Liver (tissue), 9 donors: ENCODE results near the gene RHOD. TPM values are rescaled to one million over a fixed set of nuclear protein-coding genes. Genes with fewer than 3 reads are reported as not detected.

Source experiments
- DNase-seq: peaks from one replicate; pipeline ENCODE4 v3.0.0-alpha.2; 2017; ENCODE audit warnings: low spot score
- H3K27ac ChIP-seq, 2 donors: one replicate each; pipeline ENCODE4 v1.7.0; 2013; ENCODE audit warnings: inconsistent platforms in 2 of 2, low read length in 2 of 2, control low read depth in 1 of 2, low read depth in 1 of 2, mild to moderate bottlenecking in 1 of 2
- H3K27me3 ChIP-seq, 4 donors: one replicate each; pipeline versions ENCODE4 v1.6.1 to v1.7.0; 2013; ENCODE audit warnings: low read length in 3 of 4, inconsistent platforms in 1 of 4, mild to moderate bottlenecking in 1 of 4, moderate library complexity in 1 of 4; ENCODE audit not compliant: control insufficient read depth in 4 of 4, insufficient read depth in 4 of 4
- H3K36me3 ChIP-seq, 4 donors: one replicate each; pipeline versions ENCODE4 v1.6.1 to v1.7.0; 2013; ENCODE audit warnings: low read length in 3 of 4, mild to moderate bottlenecking in 3 of 4, low read depth in 1 of 4, moderate library complexity in 1 of 4; ENCODE audit not compliant: control insufficient read depth in 4 of 4, insufficient read depth in 3 of 4
- H3K4me1 ChIP-seq, 4 donors: one replicate each; pipeline versions ENCODE4 v1.6.1 to v1.7.0; 2013; ENCODE audit warnings: low read length in 3 of 4, mild to moderate bottlenecking in 3 of 4, moderate library complexity in 1 of 4; ENCODE audit not compliant: control insufficient read depth in 4 of 4, insufficient read depth in 4 of 4
- H3K4me3 ChIP-seq, 3 donors: one replicate each; pipeline versions ENCODE4 v1.6.1 to v1.7.0; 2013; ENCODE audit warnings: low read length in 3 of 3, control low read depth in 1 of 3, low read depth in 1 of 3, mild to moderate bottlenecking in 1 of 3
- H3K9ac ChIP-seq, 2 donors: one replicate each; pipeline ENCODE4 v1.7.0; 2013; ENCODE audit warnings: low read length in 2 of 2, mild to moderate bottlenecking in 2 of 2, moderate library complexity in 2 of 2, control low read depth in 1 of 2, low read depth in 1 of 2
- H3K9me3 ChIP-seq, 4 donors: one replicate each; pipeline versions ENCODE4 v1.6.1 to v1.7.0; 2013; ENCODE audit warnings: low read length in 3 of 4; ENCODE audit not compliant: control insufficient read depth in 4 of 4
- EGR1 ChIP-seq, 2 donors: IDR thresholded peaks; 2 replicates each; pipeline ENCODE4 v1.6.1; 2016 to 2018; ENCODE audit warnings: antibody characterized with exemption in 2 of 2, low read depth in 2 of 2
- FOXA1 ChIP-seq: IDR thresholded peaks from 2 replicates; pipeline ENCODE4 v1.6.1; 2016; ENCODE audit warnings: antibody characterized with exemption
- FOXA2 ChIP-seq: IDR thresholded peaks from 2 replicates; pipeline ENCODE4 v1.6.1; 2016; ENCODE audit warnings: antibody characterized with exemption
- GABPA ChIP-seq, 2 donors: IDR thresholded peaks in 1 of 2; conservative IDR thresholded peaks in 1 of 2; 2 replicates each; pipeline ENCODE4 v1.6.1; 2016; ENCODE audit warnings: antibody characterized with exemption in 2 of 2, mild to moderate bottlenecking in 1 of 2, moderate library complexity in 1 of 2
- HNF4A ChIP-seq, 2 donors: conservative IDR thresholded peaks; 2 replicates each; pipeline ENCODE4 v1.6.1; 2016; ENCODE audit warnings: antibody characterized with exemption in 2 of 2, mild to moderate bottlenecking in 2 of 2
- HNF4G ChIP-seq: IDR thresholded peaks from 2 replicates; pipeline ENCODE4 v1.6.1; 2016; ENCODE audit warnings: antibody characterized with exemption
- JUND ChIP-seq, 2 donors: IDR thresholded peaks; 2 replicates each; pipeline ENCODE4 v1.6.1; 2016; ENCODE audit warnings: antibody characterized with exemption in 2 of 2
- NR2F2 ChIP-seq: IDR thresholded peaks from 2 replicates; pipeline ENCODE4 v1.6.1; 2016; ENCODE audit warnings: antibody characterized with exemption
- RAD21 ChIP-seq, 2 donors: IDR thresholded peaks; 2 replicates each; pipeline ENCODE4 v1.6.1; 2016; ENCODE audit warnings: antibody characterized with exemption in 2 of 2, mild to moderate bottlenecking in 2 of 2
- RXRA ChIP-seq, 2 donors: IDR thresholded peaks; 2 replicates each; pipeline ENCODE4 v1.6.1; 2017 to 2018; ENCODE audit warnings: antibody characterized with exemption in 2 of 2, mild to moderate bottlenecking in 1 of 2
- SP1 ChIP-seq: IDR thresholded peaks from 2 replicates; pipeline ENCODE4 v1.6.1; 2018; ENCODE audit warnings: antibody characterized with exemption, mild to moderate bottlenecking
- TAF1 ChIP-seq: conservative IDR thresholded peaks from 2 replicates; pipeline ENCODE4 v1.6.1; 2016; ENCODE audit warnings: antibody characterized with exemption, mild to moderate bottlenecking
- YY1 ChIP-seq: IDR thresholded peaks from 2 replicates; pipeline ENCODE4 v1.6.1; 2016; ENCODE audit warnings: antibody characterized with exemption, mild to moderate bottlenecking
- WGBS: extraction: QIAGEN DNeasy Blood & Tissue Kit; methylation state at CpG from one replicate; pipeline ENCODE4 v1.1.7; 2013; 5-methylcytosine and 5-hydroxymethylcytosine counted together
- polyA plus RNA-seq, 2 donors: library from polyadenylated mRNA; stranded (reverse) in 1 of 2; unstranded in 1 of 2; fragments of 200-250 nt in 1 of 2; fragments of >200 nt in 1 of 2; fragmentation: Nextera tagmentation in 1 of 2; extraction: Ambion mirVana in 1 of 2; gene quantifications; one replicate each; pipeline versions ENCODE4 v1.2.1 to v1.2.3, GENCODE V29; 2013 to 2015
- total RNA-seq, 2 donors: library from RNA; depleted of rRNA; stranded (reverse); fragments of >200 nt; gene quantifications; one replicate each; pipeline ENCODE4 v1.2.3, GENCODE V29; 2014
- TF ChIP-seq, protein P1 (sequence below): IDR thresholded peaks from 2 replicates; pipeline ENCODE4 v1.6.1; 2016; ENCODE audit warnings: antibody characterized with exemption, mild to moderate bottlenecking
- TF ChIP-seq, protein P2 (sequence below): IDR thresholded peaks from 2 replicates; pipeline ENCODE4 v1.6.1; 2016; ENCODE audit warnings: antibody characterized with exemption
- TF ChIP-seq, protein P3 (sequence below): fragments of 150-350 bp; IDR thresholded peaks from 2 replicates; pipeline ENCODE4 v1.5.1; 2017; ENCODE audit warnings: improper control_type of control experiment, low read depth, low read length; ENCODE audit not compliant: missing input control
- TF ChIP-seq, protein P4 (sequence below): IDR thresholded peaks from 2 replicates; pipeline ENCODE4 v1.6.1; 2016; ENCODE audit warnings: antibody characterized with exemption
- TF ChIP-seq, protein P5 (sequence below): IDR thresholded peaks from 2 replicates; pipeline ENCODE4 v1.6.1; 2016; ENCODE audit warnings: antibody characterized with exemption
- donor health status: healthy.
- donor health status: healthy.
- donor health status: healthy.
- donor health status: healthy.
- donor health status: healthy.

Gene RHOD
- total and polyA plus RNA-seq, 4 donors = 7.8 to 50.7 (median 33.2) TPM

DNA sequence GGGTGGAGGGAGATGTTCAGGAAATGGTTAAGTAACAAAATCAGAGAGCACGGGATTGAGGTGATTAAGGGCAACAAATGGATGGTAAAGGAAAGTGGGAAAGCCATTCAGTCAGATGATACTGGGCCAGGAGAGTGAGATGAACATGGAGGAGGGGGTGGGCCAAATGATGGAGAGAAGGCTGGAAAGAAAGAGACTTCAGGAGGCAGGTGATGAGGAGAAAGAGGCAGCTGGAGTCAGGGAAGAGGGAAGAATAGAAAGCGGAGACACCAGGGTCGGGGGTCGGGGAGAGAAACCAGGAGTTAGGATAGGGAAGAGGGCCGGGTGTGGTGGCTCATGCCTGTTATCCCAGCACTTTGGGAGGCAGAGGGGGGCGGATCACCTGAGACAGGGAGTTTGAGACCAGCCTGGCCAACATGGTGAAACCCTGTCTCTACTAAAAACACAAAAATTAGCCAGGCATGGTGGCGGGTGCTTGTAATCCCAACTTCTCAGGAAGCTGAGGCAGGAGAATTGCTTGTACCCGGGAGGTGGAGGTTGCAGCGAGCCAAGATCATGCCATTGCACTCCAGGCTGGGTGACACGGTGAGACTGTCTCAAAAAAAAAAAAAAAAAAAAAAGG lies 57.7 kb downstream of the RHOD start (continued):
- TF ChIP-seq, protein P1, sequence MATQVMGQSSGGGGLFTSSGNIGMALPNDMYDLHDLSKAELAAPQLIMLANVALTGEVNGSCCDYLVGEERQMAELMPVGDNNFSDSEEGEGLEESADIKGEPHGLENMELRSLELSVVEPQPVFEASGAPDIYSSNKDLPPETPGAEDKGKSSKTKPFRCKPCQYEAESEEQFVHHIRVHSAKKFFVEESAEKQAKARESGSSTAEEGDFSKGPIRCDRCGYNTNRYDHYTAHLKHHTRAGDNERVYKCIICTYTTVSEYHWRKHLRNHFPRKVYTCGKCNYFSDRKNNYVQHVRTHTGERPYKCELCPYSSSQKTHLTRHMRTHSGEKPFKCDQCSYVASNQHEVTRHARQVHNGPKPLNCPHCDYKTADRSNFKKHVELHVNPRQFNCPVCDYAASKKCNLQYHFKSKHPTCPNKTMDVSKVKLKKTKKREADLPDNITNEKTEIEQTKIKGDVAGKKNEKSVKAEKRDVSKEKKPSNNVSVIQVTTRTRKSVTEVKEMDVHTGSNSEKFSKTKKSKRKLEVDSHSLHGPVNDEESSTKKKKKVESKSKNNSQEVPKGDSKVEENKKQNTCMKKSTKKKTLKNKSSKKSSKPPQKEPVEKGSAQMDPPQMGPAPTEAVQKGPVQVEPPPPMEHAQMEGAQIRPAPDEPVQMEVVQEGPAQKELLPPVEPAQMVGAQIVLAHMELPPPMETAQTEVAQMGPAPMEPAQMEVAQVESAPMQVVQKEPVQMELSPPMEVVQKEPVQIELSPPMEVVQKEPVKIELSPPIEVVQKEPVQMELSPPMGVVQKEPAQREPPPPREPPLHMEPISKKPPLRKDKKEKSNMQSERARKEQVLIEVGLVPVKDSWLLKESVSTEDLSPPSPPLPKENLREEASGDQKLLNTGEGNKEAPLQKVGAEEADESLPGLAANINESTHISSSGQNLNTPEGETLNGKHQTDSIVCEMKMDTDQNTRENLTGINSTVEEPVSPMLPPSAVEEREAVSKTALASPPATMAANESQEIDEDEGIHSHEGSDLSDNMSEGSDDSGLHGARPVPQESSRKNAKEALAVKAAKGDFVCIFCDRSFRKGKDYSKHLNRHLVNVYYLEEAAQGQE = no peak

DNA sequence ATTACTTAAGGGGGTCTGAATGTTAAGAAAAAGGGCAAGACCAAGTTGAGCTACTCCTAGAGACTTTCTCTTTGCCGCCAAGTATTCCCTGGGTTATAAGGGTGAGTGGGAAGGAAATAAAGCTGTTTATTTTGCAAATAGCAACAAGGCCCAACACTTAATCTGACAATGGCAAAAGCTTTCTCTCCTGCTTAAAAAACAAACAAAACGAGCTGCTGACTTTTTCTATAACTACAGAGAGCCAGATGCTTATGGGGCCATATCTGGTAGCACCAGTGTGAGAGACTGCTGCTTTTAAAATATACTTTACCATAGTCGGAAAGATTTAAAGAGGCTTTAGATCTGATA lies 60.1 kb downstream of the RHOD start:
- Histone ChIP-seq H3K4me1 (peaks cover 0 to 23% (median 10%) of the 10 kb centered on the region in 4 donors), H3K9me3 (no peaks in the 10 kb centered on the region), H3K9ac (no peak overlapping the region), H3K36me3 (no peaks in the 10 kb centered on the region), H3K27ac (no peak overlapping the region), H3K4me3 (no peak overlapping the region), H3K27me3 (no peaks in the 10 kb centered on the region)
- no peak for DNase-seq
- no peak for TF ChIP-seq EGR1 (IDR thresholded peaks at IDR 0.05; ENCODE audit: low read depth in 2 of 2)
- TF ChIP-seq TAF1 = no peak
- TF ChIP-seq GABPA (IDR thresholded peaks at IDR 0.05 in 1 of 2, conservative IDR thresholded peaks at IDR 0.05 in 1 of 2) = no peak
- TF ChIP-seq FOXA1 = no peak
- TF ChIP-seq HNF4G = no peak
- TF ChIP-seq, protein P2, sequence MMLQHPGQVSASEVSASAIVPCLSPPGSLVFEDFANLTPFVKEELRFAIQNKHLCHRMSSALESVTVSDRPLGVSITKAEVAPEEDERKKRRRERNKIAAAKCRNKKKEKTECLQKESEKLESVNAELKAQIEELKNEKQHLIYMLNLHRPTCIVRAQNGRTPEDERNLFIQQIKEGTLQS = no peak
- no peak for TF ChIP-seq NR2F2
- TF ChIP-seq FOXA2 = no peak
- TF ChIP-seq SP1 = no peak
- no peak for TF ChIP-seq JUND (IDR thresholded peaks at IDR 0.05)
- TF ChIP-seq YY1 = no peak
- TF ChIP-seq, protein P3, sequence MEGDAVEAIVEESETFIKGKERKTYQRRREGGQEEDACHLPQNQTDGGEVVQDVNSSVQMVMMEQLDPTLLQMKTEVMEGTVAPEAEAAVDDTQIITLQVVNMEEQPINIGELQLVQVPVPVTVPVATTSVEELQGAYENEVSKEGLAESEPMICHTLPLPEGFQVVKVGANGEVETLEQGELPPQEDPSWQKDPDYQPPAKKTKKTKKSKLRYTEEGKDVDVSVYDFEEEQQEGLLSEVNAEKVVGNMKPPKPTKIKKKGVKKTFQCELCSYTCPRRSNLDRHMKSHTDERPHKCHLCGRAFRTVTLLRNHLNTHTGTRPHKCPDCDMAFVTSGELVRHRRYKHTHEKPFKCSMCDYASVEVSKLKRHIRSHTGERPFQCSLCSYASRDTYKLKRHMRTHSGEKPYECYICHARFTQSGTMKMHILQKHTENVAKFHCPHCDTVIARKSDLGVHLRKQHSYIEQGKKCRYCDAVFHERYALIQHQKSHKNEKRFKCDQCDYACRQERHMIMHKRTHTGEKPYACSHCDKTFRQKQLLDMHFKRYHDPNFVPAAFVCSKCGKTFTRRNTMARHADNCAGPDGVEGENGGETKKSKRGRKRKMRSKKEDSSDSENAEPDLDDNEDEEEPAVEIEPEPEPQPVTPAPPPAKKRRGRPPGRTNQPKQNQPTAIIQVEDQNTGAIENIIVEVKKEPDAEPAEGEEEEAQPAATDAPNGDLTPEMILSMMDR = no peak
- TF ChIP-seq, protein P4, sequence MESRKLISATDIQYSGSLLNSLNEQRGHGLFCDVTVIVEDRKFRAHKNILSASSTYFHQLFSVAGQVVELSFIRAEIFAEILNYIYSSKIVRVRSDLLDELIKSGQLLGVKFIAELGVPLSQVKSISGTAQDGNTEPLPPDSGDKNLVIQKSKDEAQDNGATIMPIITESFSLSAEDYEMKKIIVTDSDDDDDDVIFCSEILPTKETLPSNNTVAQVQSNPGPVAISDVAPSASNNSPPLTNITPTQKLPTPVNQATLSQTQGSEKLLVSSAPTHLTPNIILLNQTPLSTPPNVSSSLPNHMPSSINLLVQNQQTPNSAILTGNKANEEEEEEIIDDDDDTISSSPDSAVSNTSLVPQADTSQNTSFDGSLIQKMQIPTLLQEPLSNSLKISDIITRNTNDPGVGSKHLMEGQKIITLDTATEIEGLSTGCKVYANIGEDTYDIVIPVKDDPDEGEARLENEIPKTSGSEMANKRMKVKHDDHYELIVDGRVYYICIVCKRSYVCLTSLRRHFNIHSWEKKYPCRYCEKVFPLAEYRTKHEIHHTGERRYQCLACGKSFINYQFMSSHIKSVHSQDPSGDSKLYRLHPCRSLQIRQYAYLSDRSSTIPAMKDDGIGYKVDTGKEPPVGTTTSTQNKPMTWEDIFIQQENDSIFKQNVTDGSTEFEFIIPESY = no peak
- TF ChIP-seq, protein P5, sequence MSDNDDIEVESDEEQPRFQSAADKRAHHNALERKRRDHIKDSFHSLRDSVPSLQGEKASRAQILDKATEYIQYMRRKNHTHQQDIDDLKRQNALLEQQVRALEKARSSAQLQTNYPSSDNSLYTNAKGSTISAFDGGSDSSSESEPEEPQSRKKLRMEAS = no peak
- no peak for TF ChIP-seq RXRA (IDR thresholded peaks at IDR 0.05)
- no peak for TF ChIP-seq HNF4A (conservative IDR thresholded peaks at IDR 0.05)
- no peak for TF ChIP-seq RAD21 (IDR thresholded peaks at IDR 0.05)
- TF ChIP-seq, protein P1 = no peak
- 81% methylated on average over 3 of the region's 3 CpGs for WGBS
